ENCODE results near the gene DUOXA2. TPM values are rescaled to one million over a fixed set of nuclear protein-coding genes. Genes with fewer than 3 reads are reported as not detected.

The DUOXA2 gene
- polyA plus RNA-seq, 1 donor (not counting 4 experiments of a cell fraction or from before 2014, with no cell fraction given), result not detected

GRCh38 chr15:45110256-45110820 is 3.8 kb upstream of the DUOXA2 start:
- Histone ChIP-seq H3K36me3 (ENCODE audit: control insufficient read depth in 2 of 2, extremely low read depth in 1 of 2, insufficient read depth in 2 of 2, low read length in 2 of 2) (no peaks in the 10 kb centered on the region), H2AFZ (ENCODE audit: control insufficient read depth, low read length) (no peak overlapping the region), H3K27ac (ENCODE audit: control insufficient read depth, insufficient read depth, low read length) (no peak overlapping the region), H3K27me3 (ENCODE audit: control insufficient read depth, extremely low read depth, insufficient read depth, low read length) (peaks cover 59% of the 10 kb centered on the region), H3K9me3 (ENCODE audit: control insufficient read depth, low read depth, low read length) (no peaks in the 10 kb centered on the region), H4K20me1 (ENCODE audit: control insufficient read depth, extremely low read depth, insufficient read depth, low read length) (peaks cover 5% of the 10 kb centered on the region), H3K79me2 (ENCODE audit: control insufficient read depth, insufficient read depth, low read length) (no peaks in the 10 kb centered on the region), H3K4me2 (ENCODE audit: control insufficient read depth, extremely low read depth, insufficient read depth, low read depth, low read length) (no peak overlapping the region), H3K4me1 (ENCODE audit: control insufficient read depth, extremely low read depth, insufficient read depth, low read length) (peaks cover 8% of the 10 kb centered on the region), H3K9ac (ENCODE audit: control insufficient read depth, extremely low read depth, insufficient read depth, low read length) (no peak overlapping the region), H3K4me3 (ENCODE audit: control insufficient read depth in 2 of 3, extremely low read depth in 1 of 3, insufficient read depth in 2 of 3, low read depth in 1 of 3, low read length in 3 of 3) (no peak overlapping the region), H3K9me1 (ENCODE audit: control insufficient read depth, extremely low read depth, insufficient read depth, low read length) (no peaks in the 10 kb centered on the region)
- FAIRE-seq (no peak), DNase-seq (ENCODE audit: low read depth, low spot score) (no peak)
- dilution Hi-C loops (cut with MboI; ENCODE audit: extremely low pct_ligation_motif_present, low sequenced_read_pairs), result no loop called here
- TF ChIP-seq CTCF (optimal IDR thresholded peaks at IDR 0.05 in 1 of 3, IDR thresholded peaks at IDR 0.05 in 1 of 3, conservative IDR thresholded peaks at IDR 0.05 in 1 of 3; ENCODE audit: extremely low read depth in 1 of 3, insufficient read depth in 2 of 3, low read length in 3 of 3), result peak in 1 of 3 experiments; percentile 7
- no peak for TF ChIP-seq EZH2 (IDR thresholded peaks at IDR 0.05; ENCODE audit: low read length)

GRCh38 chr15:45111390-45112142 is 2.6 kb upstream of the DUOXA2 start:
- dilution Hi-C loops (cut with MboI; ENCODE audit: extremely low pct_ligation_motif_present, low sequenced_read_pairs), result no loop called here
- Histone ChIP-seq H3K4me1 (ENCODE audit: control insufficient read depth, extremely low read depth, insufficient read depth, low read length) (peaks cover 11% of the 10 kb centered on the region), H3K36me3 (ENCODE audit: control insufficient read depth in 2 of 2, extremely low read depth in 1 of 2, insufficient read depth in 2 of 2, low read length in 2 of 2) (no peaks in the 10 kb centered on the region)

More at GRCh38 chr15:45111390-45112142, 2.6 kb upstream of the DUOXA2 start:
- TF ChIP-seq EZH2 (IDR thresholded peaks at IDR 0.05; ENCODE audit: low read length) (peak; percentile 93), CTCF (optimal IDR thresholded peaks at IDR 0.05 in 1 of 3, IDR thresholded peaks at IDR 0.05 in 1 of 3, conservative IDR thresholded peaks at IDR 0.05 in 1 of 3; ENCODE audit: extremely low read depth in 1 of 3, insufficient read depth in 2 of 3, low read length in 3 of 3) (no peak)
- no peak overlapping the region for H3K9ac ChIP-seq (ENCODE audit: control insufficient read depth, extremely low read depth, insufficient read depth, low read length)
- no peak for FAIRE-seq
- H2AFZ ChIP-seq (ENCODE audit: control insufficient read depth, low read length), result no peak overlapping the region
- no peak for DNase-seq (ENCODE audit: low read depth, low spot score)
- no peak overlapping the region for H3K4me2 ChIP-seq (ENCODE audit: control insufficient read depth, extremely low read depth, insufficient read depth, low read depth, low read length)
- no peaks in the 10 kb centered on the region for H3K79me2 ChIP-seq (ENCODE audit: control insufficient read depth, insufficient read depth, low read length)
- peaks cover 71% of the 10 kb centered on the region for H3K27me3 ChIP-seq (ENCODE audit: control insufficient read depth, extremely low read depth, insufficient read depth, low read length)
- no peak overlapping the region for H3K4me3 ChIP-seq (ENCODE audit: control insufficient read depth in 2 of 3, extremely low read depth in 1 of 3, insufficient read depth in 2 of 3, low read depth in 1 of 3, low read length in 3 of 3)
- no peaks in the 10 kb centered on the region for H3K9me1 ChIP-seq (ENCODE audit: control insufficient read depth, extremely low read depth, insufficient read depth, low read length)
- peaks cover 5% of the 10 kb centered on the region for H4K20me1 ChIP-seq (ENCODE audit: control insufficient read depth, extremely low read depth, insufficient read depth, low read length)
- no peak overlapping the region for H3K27ac ChIP-seq (ENCODE audit: control insufficient read depth, insufficient read depth, low read length)
- H3K9me3 ChIP-seq (ENCODE audit: control insufficient read depth, low read depth, low read length), result no peaks in the 10 kb centered on the region

Measured in keratinocyte (primary cell).